GM21447 (cell line): Measurements from ENCODE around the gene MISP.

Experiments used
- ATAC-seq: cut with Tn5 transposase; IDR thresholded peaks from one replicate; pipeline ENCODE4 v1.9.1; 2021; ENCODE audit not compliant: unreplicated experiment

The MISP gene

GRCh38 chr19:806815-807421, 56.0 kb downstream of the MISP start:
- no peak for ATAC-seq

GRCh38 chr19:807627-808422, 56.9 kb downstream of the MISP start:
- ATAC-seq: no peak

DNA sequence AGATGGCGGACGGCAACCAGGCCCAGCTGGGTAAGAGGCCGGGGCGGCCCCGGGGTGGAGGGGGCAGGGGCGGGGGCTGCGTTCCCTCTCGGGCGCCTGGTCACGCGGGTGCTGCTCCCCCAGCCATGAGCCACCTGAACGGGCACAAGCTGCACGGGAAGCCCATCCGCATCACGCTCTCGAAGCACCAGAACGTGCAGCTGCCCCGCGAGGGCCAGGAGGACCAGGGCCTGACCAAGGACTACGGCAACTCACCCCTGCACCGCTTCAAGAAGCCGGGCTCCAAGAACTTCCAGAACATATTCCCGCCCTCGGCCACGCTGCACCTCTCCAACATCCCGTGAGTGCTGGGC, 57.5 kb downstream of the MISP start:
- no peak for ATAC-seq

DNA sequence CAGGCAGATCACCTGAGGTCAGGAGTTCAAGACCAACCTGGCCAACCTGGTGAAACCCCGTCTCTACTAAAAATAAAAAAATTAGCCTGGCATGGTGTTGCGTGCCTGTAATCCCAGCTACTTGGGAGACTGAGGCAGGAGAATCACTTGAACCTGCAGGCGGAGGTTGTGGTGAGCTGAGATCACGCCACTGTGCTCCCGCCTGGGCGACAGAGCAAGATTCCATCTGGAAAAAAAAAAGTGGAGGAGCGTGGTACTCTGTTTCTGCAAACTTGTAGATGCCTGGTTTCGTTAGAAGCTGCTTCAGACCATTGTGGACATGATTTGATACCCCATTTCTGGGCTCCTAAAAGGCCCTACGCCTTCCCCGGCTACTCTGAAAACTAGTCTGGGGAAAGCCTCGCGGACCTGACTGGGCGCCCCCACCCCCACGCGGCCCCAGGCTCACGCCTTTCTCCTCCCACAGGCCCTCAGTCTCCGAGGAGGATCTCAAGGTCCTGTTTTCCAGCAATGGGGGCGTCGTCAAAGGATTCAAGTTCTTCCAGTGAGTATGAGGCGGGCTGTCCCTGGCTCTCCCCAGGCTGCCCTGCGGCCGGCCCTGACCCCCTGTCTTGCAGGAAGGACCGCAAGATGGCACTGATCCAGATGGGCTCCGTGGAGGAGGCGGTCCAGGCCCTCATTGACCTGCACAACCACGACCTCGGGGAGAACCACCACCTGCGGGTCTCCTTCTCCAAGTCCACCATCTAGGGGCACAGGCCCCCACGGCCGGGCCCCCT, 59.4 kb downstream of the MISP start:
- no peak for ATAC-seq

GRCh38 chr19:810883-811489, 60.1 kb downstream of the MISP start:
- no peak for ATAC-seq

DNA sequence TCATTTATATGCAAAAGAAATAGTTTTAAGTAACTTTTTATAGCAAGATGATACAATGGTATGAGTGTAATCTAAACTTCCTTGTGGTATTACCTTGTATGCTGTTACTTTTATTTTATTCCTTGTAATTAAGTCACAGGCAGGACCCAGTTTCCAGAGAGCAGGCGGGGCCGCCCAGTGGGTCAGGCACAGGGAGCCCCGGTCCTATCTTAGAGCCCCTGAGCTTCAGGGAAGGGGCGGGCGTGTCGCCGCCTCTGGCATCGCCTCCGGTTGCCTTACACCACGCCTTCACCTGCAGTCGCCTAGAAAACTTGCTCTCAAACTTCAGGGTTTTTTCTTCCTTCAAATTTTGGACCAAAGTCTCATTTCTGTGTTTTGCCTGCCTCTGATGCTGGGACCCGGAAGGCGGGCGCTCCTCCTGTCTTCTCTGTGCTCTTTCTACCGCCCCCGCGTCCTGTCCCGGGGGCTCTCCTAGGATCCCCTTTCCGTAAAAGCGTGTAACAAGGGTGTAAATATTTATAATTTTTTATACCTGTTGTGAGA, 60.7 kb downstream of the MISP start:
- ATAC-seq: no peak

DNA sequence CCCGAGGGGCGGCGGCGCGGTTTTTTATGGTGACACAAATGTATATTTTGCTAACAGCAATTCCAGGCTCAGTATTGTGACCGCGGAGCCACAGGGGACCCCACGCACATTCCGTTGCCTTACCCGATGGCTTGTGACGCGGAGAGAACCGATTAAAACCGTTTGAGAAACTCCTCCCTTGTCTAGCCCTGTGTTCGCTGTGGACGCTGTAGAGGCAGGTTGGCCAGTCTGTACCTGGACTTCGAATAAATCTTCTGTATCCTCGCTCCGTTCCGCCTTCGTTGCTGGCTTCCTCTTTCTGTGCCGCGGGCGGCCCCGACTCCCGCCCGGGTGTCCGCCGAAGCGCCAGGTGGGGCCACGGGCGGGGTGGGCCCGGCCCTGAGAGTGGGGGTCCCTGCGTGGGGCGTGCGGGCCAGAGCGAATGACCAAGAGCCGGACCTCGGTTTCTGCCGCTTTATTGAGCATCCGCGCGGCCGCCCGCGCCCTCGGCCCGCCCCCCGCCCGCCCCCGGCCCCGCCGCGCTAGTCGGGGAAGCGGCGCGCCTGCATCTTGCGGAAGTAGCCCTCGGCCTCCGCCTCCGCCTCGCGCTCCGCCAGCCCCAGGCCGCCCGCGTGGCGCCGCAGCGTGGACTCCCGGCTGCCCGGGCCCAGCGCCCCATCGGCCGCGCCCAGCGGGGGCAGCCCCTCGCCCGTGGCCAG, 61.3 kb downstream of the MISP start:
- ATAC-seq: no peak

GRCh38 chr19:812747-813218, 61.9 kb downstream of the MISP start:
- no peak for ATAC-seq

GRCh38 chr19:813219-814151, 62.6 kb downstream of the MISP start:
- no peak for ATAC-seq
